Adrenal gland (tissue), 5 donors: ENCODE results near the gene ZHX3.

Experiments used
- POLR2A ChIP-seq, 2 donors: fragments of 450-650 bp; IDR thresholded peaks; one replicate each; pipeline ENCODE4 v1.6.1; 2017; ENCODE audit warnings: antibody characterized with exemption in 2 of 2, mild to moderate bottlenecking in 2 of 2, moderate library complexity in 1 of 2
- TF ChIP-seq, protein P1 (sequence below), 6 experiments: fragments of 450-650 bp in 4 of 6; fragments of 200-600 bp in 2 of 6; sonication (generic) in 1 of 6; IDR thresholded peaks; 1 replicate in 5 of 6; 2 replicates in 1 of 6; pipeline versions ENCODE4 v1.5.1 to v1.8.0; 2016 to 2021; ENCODE audit warnings: antibody characterized with exemption in 6 of 6, mild to moderate bottlenecking in 2 of 6, moderate library complexity in 1 of 6
- donor health status: DM: no; HTN: no; CAD: no.

DNA sequence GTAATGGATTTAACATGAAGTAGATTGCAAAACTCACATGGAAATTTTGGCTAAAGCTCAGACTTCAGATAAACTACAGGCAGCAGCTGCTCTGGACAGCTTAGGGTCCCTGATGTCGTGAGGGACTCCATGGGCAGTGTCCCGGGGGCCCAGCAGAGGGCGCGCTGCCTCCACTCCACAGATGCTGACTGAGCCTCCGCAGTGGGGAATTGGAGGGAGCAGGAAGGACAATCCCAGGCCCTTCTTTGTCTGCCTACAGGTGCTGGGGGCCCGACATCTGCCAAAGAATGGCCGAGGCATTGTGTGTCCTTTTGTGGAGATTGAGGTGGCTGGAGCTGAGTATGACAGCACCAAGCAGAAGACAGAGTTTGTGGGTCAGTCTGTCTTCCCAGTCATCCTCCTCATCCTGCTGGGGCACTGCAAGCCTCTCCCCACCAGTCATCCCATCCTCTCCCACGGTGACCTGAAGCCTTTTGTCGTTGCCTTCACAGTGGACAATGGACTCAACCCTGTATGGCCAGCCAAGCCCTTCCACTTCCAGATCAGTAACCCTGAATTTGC is 144.3 kb downstream of the ZHX3 start:
- TF ChIP-seq, protein P1, sequence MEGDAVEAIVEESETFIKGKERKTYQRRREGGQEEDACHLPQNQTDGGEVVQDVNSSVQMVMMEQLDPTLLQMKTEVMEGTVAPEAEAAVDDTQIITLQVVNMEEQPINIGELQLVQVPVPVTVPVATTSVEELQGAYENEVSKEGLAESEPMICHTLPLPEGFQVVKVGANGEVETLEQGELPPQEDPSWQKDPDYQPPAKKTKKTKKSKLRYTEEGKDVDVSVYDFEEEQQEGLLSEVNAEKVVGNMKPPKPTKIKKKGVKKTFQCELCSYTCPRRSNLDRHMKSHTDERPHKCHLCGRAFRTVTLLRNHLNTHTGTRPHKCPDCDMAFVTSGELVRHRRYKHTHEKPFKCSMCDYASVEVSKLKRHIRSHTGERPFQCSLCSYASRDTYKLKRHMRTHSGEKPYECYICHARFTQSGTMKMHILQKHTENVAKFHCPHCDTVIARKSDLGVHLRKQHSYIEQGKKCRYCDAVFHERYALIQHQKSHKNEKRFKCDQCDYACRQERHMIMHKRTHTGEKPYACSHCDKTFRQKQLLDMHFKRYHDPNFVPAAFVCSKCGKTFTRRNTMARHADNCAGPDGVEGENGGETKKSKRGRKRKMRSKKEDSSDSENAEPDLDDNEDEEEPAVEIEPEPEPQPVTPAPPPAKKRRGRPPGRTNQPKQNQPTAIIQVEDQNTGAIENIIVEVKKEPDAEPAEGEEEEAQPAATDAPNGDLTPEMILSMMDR (IDR thresholded peaks at IDR 0.05) = peak; percentile 93 to 99 (median 98)
- TF ChIP-seq POLR2A (IDR thresholded peaks at IDR 0.05) = no peak
